ENCODE results near the gene SLC26A3. TPM values are rescaled to one million over a fixed set of nuclear protein-coding genes. Genes with fewer than 3 reads are reported as not detected.

Gene SLC26A3
- total RNA-seq, 1 experiment from 2014 or later = not detected

DNA sequence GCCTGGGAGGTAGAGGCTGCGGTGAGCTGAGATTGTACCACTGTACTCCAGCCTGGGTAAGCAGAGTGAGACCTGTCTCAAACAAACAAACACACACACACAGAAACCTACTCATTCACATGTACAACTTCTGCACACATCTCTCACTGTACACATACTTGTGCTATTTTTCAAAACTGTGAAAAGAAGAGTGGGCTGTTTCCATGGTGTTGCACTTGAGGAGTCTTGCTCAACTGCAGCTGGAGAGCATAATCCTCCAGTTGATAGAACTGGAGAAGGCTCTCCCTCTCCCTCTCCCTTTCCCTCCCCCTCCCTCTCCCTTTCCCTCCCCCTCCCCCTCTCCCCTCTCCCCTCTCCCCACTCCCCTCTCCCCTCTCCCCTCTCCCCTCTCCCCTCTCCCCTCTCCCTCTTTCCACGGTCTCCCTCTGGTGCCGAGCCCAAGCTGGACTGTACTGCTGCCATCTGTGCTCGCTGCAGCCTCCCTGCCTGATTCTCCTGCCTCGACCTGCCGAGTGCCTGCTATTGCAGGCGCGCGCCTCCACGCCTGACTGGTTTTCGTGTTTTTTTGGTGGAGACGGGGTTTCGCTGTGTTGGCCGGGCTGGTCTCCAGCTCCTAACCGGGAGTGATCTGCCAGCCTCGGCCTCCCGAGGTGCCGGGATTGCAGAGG is 44.3 kb upstream of the SLC26A3 start:
- Mint-ChIP-seq H3K36me3 (ENCODE audit: insufficient read depth, unreplicated experiment) (no peaks in the 10 kb centered on the region), H3K27me3 (ENCODE audit: insufficient read depth, unreplicated experiment) (no peaks in the 10 kb centered on the region), H3K27ac (ENCODE audit: low read depth, unreplicated experiment) (no peak overlapping the region), H3K4me1 (ENCODE audit: insufficient read depth, unreplicated experiment) (peaks cover 8% of the 10 kb centered on the region), H3K4me3 (ENCODE audit: unreplicated experiment) (no peak overlapping the region), H3K9me3 (ENCODE audit: unreplicated experiment) (no peaks in the 10 kb centered on the region)
- no TSS peak for BruUV-seq (replicated peaks)
- CTCF ChIA-PET = no interaction called here
- no peak for DNase-seq (ENCODE audit: unreplicated experiment)
- intact Hi-C loops (cut with micrococcal nuclease) = no loop called here
- POLR2A ChIA-PET = no interaction called here
- TF ChIP-seq CTCF (IDR thresholded peaks at IDR 0.05; ENCODE audit: unreplicated experiment) = no peak

GRCh38 chr7:107846324-107846723 is 43.3 kb upstream of the SLC26A3 start:
- no peak for TF ChIP-seq CTCF (IDR thresholded peaks at IDR 0.05; ENCODE audit: unreplicated experiment)
- ChIA-PET POLR2A (interaction anchor here (0.9 kb wide), 1 partner anchor 103 kb away, joined by 3 read pairs; the partner anchor contains the start of gene CBLL1), CTCF (interaction anchor here (0.6 to 1.5 kb wide), 3 partner anchors 9 to 34 kb away, joined by 4 read pairs; no protein-coding TSS in a partner anchor)
- H3K27ac Mint-ChIP-seq (ENCODE audit: low read depth, unreplicated experiment) = no peak overlapping the region
- DNase-seq (ENCODE audit: unreplicated experiment) = no peak
- no peaks in the 10 kb centered on the region for H3K36me3 Mint-ChIP-seq (ENCODE audit: insufficient read depth, unreplicated experiment)
- H3K9me3 Mint-ChIP-seq (ENCODE audit: unreplicated experiment) = no peaks in the 10 kb centered on the region
- no peak overlapping the region for H3K4me3 Mint-ChIP-seq (ENCODE audit: unreplicated experiment)
- H3K4me1 Mint-ChIP-seq (ENCODE audit: insufficient read depth, unreplicated experiment) = peaks cover 8% of the 10 kb centered on the region
- intact Hi-C loops (cut with micrococcal nuclease) = no loop called here
- H3K27me3 Mint-ChIP-seq (ENCODE audit: insufficient read depth, unreplicated experiment) = no peaks in the 10 kb centered on the region
- no TSS peak for BruUV-seq (replicated peaks)

DNA sequence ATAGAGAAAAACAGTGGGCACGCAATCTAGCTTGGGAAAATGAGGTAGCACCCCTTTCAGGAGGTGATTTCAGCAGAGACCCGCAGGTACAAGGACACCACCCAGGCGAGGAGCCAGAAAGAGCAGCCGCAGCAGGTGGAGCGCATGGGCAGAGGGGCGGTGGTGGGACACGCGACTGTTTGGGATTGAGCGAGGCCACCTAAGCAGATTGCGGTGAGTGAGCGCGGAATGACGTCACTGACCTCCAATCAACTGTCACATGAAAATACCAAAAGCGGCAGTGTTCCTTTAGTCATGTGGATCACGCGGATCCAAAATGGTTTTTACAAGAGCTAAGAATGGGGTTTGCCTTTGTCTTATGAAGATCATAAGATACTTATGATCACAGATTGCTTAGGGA is 40.2 kb upstream of the SLC26A3 start:
- no peaks in the 10 kb centered on the region for H3K27me3 Mint-ChIP-seq (ENCODE audit: insufficient read depth, unreplicated experiment)
- CTCF ChIA-PET = interaction anchor here (0.6 kb wide), 1 partner anchor 379 kb away, joined by 3 read pairs; no protein-coding TSS in a partner anchor

GRCh38 chr7:107842213-107842612 is 39.2 kb upstream of the SLC26A3 start:
- BruUV-seq (replicated peaks) = no TSS peak
- Mint-ChIP-seq H3K9me3 (ENCODE audit: unreplicated experiment) (peaks cover 9% of the 10 kb centered on the region), H3K27me3 (ENCODE audit: insufficient read depth, unreplicated experiment) (no peaks in the 10 kb centered on the region), H3K4me3 (ENCODE audit: unreplicated experiment) (no peak overlapping the region), H3K36me3 (ENCODE audit: insufficient read depth, unreplicated experiment) (no peaks in the 10 kb centered on the region), H3K4me1 (ENCODE audit: insufficient read depth, unreplicated experiment) (no peaks in the 10 kb centered on the region), H3K27ac (ENCODE audit: low read depth, unreplicated experiment) (no peak overlapping the region)
- ChIA-PET CTCF (interaction anchor here (1.0 kb wide), 1 partner anchor 33 kb away, joined by 3 read pairs; no protein-coding TSS in a partner anchor), POLR2A (no interaction called here)
- DNase-seq (ENCODE audit: unreplicated experiment) = no peak
- intact Hi-C loops (cut with micrococcal nuclease) = no loop called here
- no peak for TF ChIP-seq CTCF (IDR thresholded peaks at IDR 0.05; ENCODE audit: unreplicated experiment)

More for the DNA sequence above, 40.2 kb upstream of the SLC26A3 start:
- intact Hi-C loops (cut with micrococcal nuclease) = no loop called here
- H3K27ac Mint-ChIP-seq (ENCODE audit: low read depth, unreplicated experiment) = no peak overlapping the region
- POLR2A ChIA-PET = no interaction called here
- H3K9me3 Mint-ChIP-seq (ENCODE audit: unreplicated experiment) = peaks cover 9% of the 10 kb centered on the region
- no peak for TF ChIP-seq CTCF (IDR thresholded peaks at IDR 0.05; ENCODE audit: unreplicated experiment)
- DNase-seq (ENCODE audit: unreplicated experiment) = no peak
- no TSS peak for BruUV-seq (replicated peaks)
- no peaks in the 10 kb centered on the region for H3K36me3 Mint-ChIP-seq (ENCODE audit: insufficient read depth, unreplicated experiment)
- H3K4me1 Mint-ChIP-seq (ENCODE audit: insufficient read depth, unreplicated experiment) = no peaks in the 10 kb centered on the region
- H3K4me3 Mint-ChIP-seq (ENCODE audit: unreplicated experiment) = no peak overlapping the region
